ENCODE data around the gene CCL1.

GRCh38 chr17:34383216-34383615, 20.2 kb upstream of the CCL1 start:
- TF ChIP-seq CTCF (IDR thresholded peaks at IDR 0.05) (no peak), POLR2A (IDR thresholded peaks at IDR 0.05) (no peak), POLR2AphosphoS5 (IDR thresholded peaks at IDR 0.05; ENCODE audit: insufficient read depth in 1 of 2, low read depth in 1 of 2) (no peak)
